B cell (primary cell): ENCODE data around the gene PHIP. TPM values are rescaled to one million over a fixed set of nuclear protein-coding genes. Genes with fewer than 3 reads are reported as not detected.

Experiments used
- ATAC-seq: fragments of 200-7000 bp; cut with Tn5 transposase; one replicate; pipeline ENCODE4 v1.10.0; 2021; ENCODE audit warnings: low read depth, mild to moderate bottlenecking, moderate number of reproducible peaks, moderate library complexity
- CTCF ChIA-PET: fragments of 350-600 bp; sonication (Branson Sonifier 250); formaldehyde crosslinking; loops from one replicate; lab custom pipeline; 2021; ENCODE audit warnings: antibody characterized with exemption, inconsistent platforms; lab: Charles Lee
- POLR2A ChIA-PET: fragments of 350-600 bp; sonication (Branson Sonifier 250); formaldehyde crosslinking; loops from one replicate; lab custom pipeline; 2021; ENCODE audit warnings: antibody characterized with exemption; lab: Charles Lee
- DNase-seq: peaks from one replicate; pipeline ENCODE4 v3.0.0; 2013
- H2AFZ ChIP-seq: 2 replicates; pipeline ENCODE4 v1.6.1; 2012; ENCODE audit warnings: mild to moderate bottlenecking, low read depth, low read length; ENCODE audit not compliant: insufficient read depth, poor library complexity, severe bottlenecking
- H3K27ac ChIP-seq, 2 donors: 1 replicate in 1 of 2; 2 replicates in 1 of 2; pipeline ENCODE4 v1.5.1; 2012 to 2013; ENCODE audit warnings: low read length in 2 of 2, mild to moderate bottlenecking in 2 of 2, moderate library complexity in 1 of 2
- H3K27me3 ChIP-seq, 4 experiments: fragments of 200-600 bp in 1 of 4; sonication (generic) in 1 of 4; replicated peaks in 1 of 4; 1 replicate in 2 of 4; 2 replicates in 2 of 4; pipeline versions ENCODE4 v1.6.1 to v1.7.0; 2013 to 2016; ENCODE audit warnings: low read length in 3 of 4, mild to moderate bottlenecking in 2 of 4, mixed read lengths in 1 of 4, moderate library complexity in 1 of 4; ENCODE audit not compliant: insufficient read depth in 4 of 4, control insufficient read depth in 3 of 4; ENCODE audit errors: control extremely low read depth in 1 of 4
- H3K36me3 ChIP-seq, 2 experiments: replicated peaks in 1 of 2; 1 replicate in 1 of 2; 2 replicates in 1 of 2; pipeline versions ENCODE4 v1.6.1 to v1.7.1; 2013; ENCODE audit warnings: low read length in 1 of 2; ENCODE audit not compliant: insufficient read depth in 2 of 2, control insufficient read depth in 1 of 2; ENCODE audit errors: control extremely low read depth in 1 of 2, extremely low read depth in 1 of 2
- H3K4me1 ChIP-seq, 2 donors: fragments of 200-600 bp in 1 of 2; sonication (generic) in 1 of 2; 1 replicate in 1 of 2; 2 replicates in 1 of 2; pipeline versions ENCODE4 v1.5.1 to v1.6.1; 2013 to 2017; ENCODE audit warnings: low read length in 2 of 2; ENCODE audit not compliant: control insufficient read depth in 2 of 2, insufficient read depth in 2 of 2
- H3K4me2 ChIP-seq: replicated peaks from 2 replicates; pipeline ENCODE3; 2012; ENCODE audit warnings: mild to moderate bottlenecking, low read depth, low read length; ENCODE audit not compliant: poor library complexity, severe bottlenecking
- H3K4me3 ChIP-seq, 5 experiments: fragments of 200-600 bp in 1 of 5; sonication (generic) in 1 of 5; 1 replicate in 3 of 5; 2 replicates in 2 of 5; pipeline versions ENCODE4 v1.5.1 to v1.7.0; 2011 to 2016; ENCODE audit warnings: low read length in 4 of 5, mild to moderate bottlenecking in 4 of 5, low read depth in 2 of 5, control low read depth in 1 of 5, moderate library complexity in 1 of 5; ENCODE audit not compliant: insufficient read depth in 1 of 5; ENCODE audit errors: control extremely low read depth in 1 of 5, extremely low read depth in 1 of 5
- H3K79me2 ChIP-seq: fragments of 200-600 bp; sonication (generic); one replicate; pipeline ENCODE4 v1.6.0; 2016; ENCODE audit warnings: low read length; ENCODE audit not compliant: control insufficient read depth, insufficient read depth
- H3K9ac ChIP-seq: fragments of 200-600 bp; sonication (generic); 2 replicates; pipeline ENCODE4 v1.6.1; 2017; ENCODE audit warnings: mild to moderate bottlenecking, low read length, moderate library complexity
- H3K9me3 ChIP-seq, 3 donors: one replicate each; pipeline versions ENCODE4 v1.6.1 to v1.7.1; 2013; ENCODE audit warnings: low read length in 2 of 3; ENCODE audit not compliant: control insufficient read depth in 2 of 3, insufficient read depth in 1 of 3; ENCODE audit errors: control extremely low read depth in 1 of 3
- H4K20me1 ChIP-seq: 2 replicates; pipeline ENCODE4 v1.6.0; 2012; ENCODE audit warnings: mild to moderate bottlenecking, low read length; ENCODE audit not compliant: insufficient read depth, control insufficient read depth, poor library complexity, severe bottlenecking
- H3K27ac Mint-ChIP-seq: one replicate; pipeline ENCODE4 v1.8.0; 2021; ENCODE audit warnings: mixed read lengths
- H3K27me3 Mint-ChIP-seq: one replicate; pipeline ENCODE4 v1.8.0; 2021; ENCODE audit warnings: mixed read lengths
- H3K4me1 Mint-ChIP-seq: one replicate; pipeline ENCODE4 v1.8.0; 2021; ENCODE audit warnings: mixed read lengths
- H3K4me3 Mint-ChIP-seq: one replicate; pipeline ENCODE4 v1.8.0; 2021; ENCODE audit warnings: mixed read lengths
- H3K9me3 Mint-ChIP-seq: one replicate; pipeline ENCODE4 v1.8.0; 2022; ENCODE audit warnings: mixed read lengths; ENCODE audit not compliant: insufficient read depth
- CTCF ChIP-seq: fragments of 200-600 bp; IDR thresholded peaks from one replicate; pipeline ENCODE4 v1.8.0; 2022; ENCODE audit warnings: antibody characterized with exemption, mild to moderate bottlenecking
- EZH2 ChIP-seq: IDR thresholded peaks from 2 replicates; pipeline ENCODE4 v1.6.1; 2012; ENCODE audit warnings: borderline replicate concordance, low read depth, mild to moderate bottlenecking, moderate library complexity, low read length; ENCODE audit not compliant: insufficient read depth, poor library complexity, severe bottlenecking
- WGBS: methylation state at CpG from one replicate; pipeline ENCODE4 v1.1.5; 2013; ENCODE audit warnings: missing lambda C conversion rate; ENCODE audit not compliant: insufficient coverage; 5-methylcytosine and 5-hydroxymethylcytosine counted together
- intact Hi-C: fragments of 100-400 bp; cut with micrococcal nuclease; formaldehyde crosslinking; loops from one replicate; pipeline ENCODE4 v1.10.0; 2022
- polyA plus RNA-seq: library from polyadenylated mRNA; depleted of rRNA; stranded (reverse); fragments of >200 nt; gene quantifications from 2 replicates; pipeline ENCODE4 v1.2.3, GENCODE V29; 2012
- total RNA-seq, 2 donors: library from RNA; stranded (reverse); fragments of 120-200 nt in 1 of 2; gene quantifications; 1 replicate in 1 of 2; 2 replicates in 1 of 2; pipeline versions ENCODE4 v1.2.3 to v1.2.4, GENCODE V29; 2013 to 2022

Gene PHIP
- total and polyA plus RNA-seq, 2 donors (not counting 1 experiment from before 2014, with no cell fraction given), result 7.4 to 52.7 TPM

GRCh38 chr6:78995946-78996345, 82.1 kb downstream of the PHIP start:
- intact Hi-C loops, result loop anchor here (5.0 kb wide), 1 partner anchor 34 kb away; no protein-coding TSS in a partner anchor
- no peak overlapping the region for H3K27ac Mint-ChIP-seq
- no peak for ATAC-seq

DNA sequence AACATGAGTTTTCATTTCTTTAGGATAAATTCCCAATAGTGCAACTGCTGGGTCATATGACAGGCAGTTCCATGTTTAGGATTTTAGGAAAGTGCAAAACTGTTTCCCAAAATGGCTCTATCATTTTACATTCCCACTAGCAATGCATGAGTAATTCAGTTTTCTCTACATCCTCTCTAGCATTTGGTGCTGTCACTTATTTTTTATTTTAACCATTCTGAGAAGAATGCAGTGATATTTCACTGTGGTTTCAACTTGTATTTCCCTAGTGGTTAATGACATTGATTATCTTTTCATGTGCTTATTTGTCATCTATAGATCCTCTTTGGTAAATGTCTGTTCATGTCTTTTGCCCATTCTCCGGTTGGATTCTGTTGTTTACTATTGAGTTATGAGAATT, 82.7 kb downstream of the PHIP start:
- Histone ChIP-seq H3K79me2 (no peaks in the 10 kb centered on the region), H3K9ac (no peak overlapping the region), H4K20me1 (no peaks in the 10 kb centered on the region), H2AFZ (no peak overlapping the region), H3K9me3 (peaks cover 0 to 4% (median 0%) of the 10 kb centered on the region in 3 donors), H3K27ac (no peak overlapping the region), H3K4me1 (no peaks in the 10 kb centered on the region), H3K27me3 (no peaks in the 10 kb centered on the region), H3K36me3 (peaks cover 34 to 90% of the 10 kb centered on the region in 2 experiments), H3K4me3 (no peak overlapping the region), H3K4me2 (no peak overlapping the region)
- TF ChIP-seq CTCF, result no peak
- TF ChIP-seq EZH2, result no peak
- CTCF ChIA-PET, result no interaction called here
- no peaks in the 10 kb centered on the region for H3K4me1 Mint-ChIP-seq
- H3K9me3 Mint-ChIP-seq, result peaks cover 2% of the 10 kb centered on the region
- WGBS, result no CpG with 5 or more reads among the region's 1 CpG
- H3K4me3 Mint-ChIP-seq, result no peak overlapping the region
- no peaks in the 10 kb centered on the region for H3K27me3 Mint-ChIP-seq
- intact Hi-C loops, result loop anchor here (5.0 kb wide), 1 partner anchor 33 kb away; no protein-coding TSS in a partner anchor
- no peak for DNase-seq
- no peak for ATAC-seq
- POLR2A ChIA-PET, result no interaction called here
- no peak overlapping the region for H3K27ac Mint-ChIP-seq

More at GRCh38 chr6:78995946-78996345, 82.1 kb downstream of the PHIP start:
- Histone ChIP-seq H3K79me2 (no peaks in the 10 kb centered on the region), H3K27ac (no peak overlapping the region), H3K4me3 (no peak overlapping the region), H3K27me3 (no peaks in the 10 kb centered on the region), H4K20me1 (no peaks in the 10 kb centered on the region), H3K4me1 (no peaks in the 10 kb centered on the region), H2AFZ (no peak overlapping the region), H3K4me2 (no peak overlapping the region), H3K9ac (no peak overlapping the region), H3K9me3 (peaks cover 0 to 4% (median 0%) of the 10 kb centered on the region in 3 donors), H3K36me3 (peaks cover 34 to 89% of the 10 kb centered on the region in 2 experiments)
- H3K4me1 Mint-ChIP-seq, result no peaks in the 10 kb centered on the region
- DNase-seq, result no peak
- TF ChIP-seq EZH2, result no peak
- ChIA-PET CTCF (no interaction called here), POLR2A (no interaction called here)
- peaks cover 2% of the 10 kb centered on the region for H3K9me3 Mint-ChIP-seq
- no peaks in the 10 kb centered on the region for H3K27me3 Mint-ChIP-seq
- no peak overlapping the region for H3K4me3 Mint-ChIP-seq
